Uterus (tissue), 4 donors: Measurements from ENCODE around the gene ZNF19. TPM values are rescaled to one million over a fixed set of nuclear protein-coding genes. Genes with fewer than 3 reads are reported as not detected.

Experiments
- DNase-seq, 2 donors: peaks; one replicate each; pipeline ENCODE4 v3.0.0-alpha.2; 2019 to 2020
- H3K27ac ChIP-seq, 2 donors: fragments of 200-600 bp; sonication (generic); 1 replicate in 1 of 2; 2 replicates in 1 of 2; pipeline ENCODE4 v1.5.1; 2016 to 2018
- H3K27me3 ChIP-seq, 2 donors: fragments of 200-600 bp; sonication (generic); one replicate each; pipeline ENCODE4 v1.5.1; 2018 to 2019; ENCODE audit warnings: control low read depth in 1 of 2
- H3K36me3 ChIP-seq, 2 donors: fragments of 200-600 bp; sonication (generic); one replicate each; pipeline ENCODE4 v1.5.1; 2019; ENCODE audit warnings: control low read depth in 1 of 2
- H3K4me1 ChIP-seq, 2 donors: fragments of 200-600 bp; sonication (generic); one replicate each; pipeline ENCODE4 v1.5.1; 2018 to 2019; ENCODE audit warnings: control low read depth in 1 of 2
- H3K4me3 ChIP-seq, 2 donors: fragments of 200-600 bp; sonication (generic); 1 replicate in 1 of 2; 2 replicates in 1 of 2; pipeline ENCODE4 v1.5.1; 2018 to 2019; ENCODE audit warnings: mild to moderate bottlenecking in 1 of 2
- H3K9me3 ChIP-seq, 2 donors: fragments of 200-600 bp; sonication (generic); one replicate each; pipeline ENCODE4 v1.5.1; 2019; ENCODE audit warnings: control low read depth in 1 of 2
- POLR2A ChIP-seq, 2 donors: fragments of 450-650 bp; IDR thresholded peaks; one replicate each; pipeline ENCODE4 v1.6.1; 2016; ENCODE audit warnings: antibody characterized with exemption in 2 of 2, mild to moderate bottlenecking in 1 of 2, moderate library complexity in 1 of 2
- intact Hi-C: fragments of 100-400 bp; cut with DNase I; formaldehyde crosslinking; loops from one replicate; pipeline ENCODE4 v1.15.1; 2023; ENCODE audit warnings: low total_unique reads
- total RNA-seq, 4 donors: library from RNA; depleted of rRNA in 3 of 4; stranded (reverse); fragments of >200 nt in 3 of 4; gene quantifications; one replicate each; pipeline versions ENCODE4 v1.1.0 to v1.2.4, GENCODE V29; 2014 to 2023
- TF ChIP-seq, protein P1 (sequence below), 4 experiments: fragments of 200-600 bp in 2 of 4; fragments of 450-650 bp in 2 of 4; sonication (generic) in 2 of 4; IDR thresholded peaks; one replicate each; pipeline ENCODE4 v1.5.1; 2016 to 2019; ENCODE audit warnings: antibody characterized with exemption in 4 of 4, mild to moderate bottlenecking in 2 of 4, moderate library complexity in 1 of 4
- donor health status: DM: yes; HTN: yes; CAD: no.

Gene ZNF19
- total RNA-seq, 4 donors from 2014 or later, result 0.59 to 21.5 (median 8.3) TPM

GRCh38 chr16:71430744-71431143, 58.4 kb downstream of the ZNF19 start:
- Histone ChIP-seq H3K27me3 (no peaks in the 10 kb centered on the region), H3K9me3 (no peaks in the 10 kb centered on the region), H3K36me3 (no peaks in the 10 kb centered on the region), H3K4me3 (no peak overlapping the region), H3K4me1 (no peaks in the 10 kb centered on the region), H3K27ac (no peak overlapping the region)
- TF ChIP-seq POLR2A (IDR thresholded peaks at IDR 0.05), result no peak
- TF ChIP-seq, protein P1, sequence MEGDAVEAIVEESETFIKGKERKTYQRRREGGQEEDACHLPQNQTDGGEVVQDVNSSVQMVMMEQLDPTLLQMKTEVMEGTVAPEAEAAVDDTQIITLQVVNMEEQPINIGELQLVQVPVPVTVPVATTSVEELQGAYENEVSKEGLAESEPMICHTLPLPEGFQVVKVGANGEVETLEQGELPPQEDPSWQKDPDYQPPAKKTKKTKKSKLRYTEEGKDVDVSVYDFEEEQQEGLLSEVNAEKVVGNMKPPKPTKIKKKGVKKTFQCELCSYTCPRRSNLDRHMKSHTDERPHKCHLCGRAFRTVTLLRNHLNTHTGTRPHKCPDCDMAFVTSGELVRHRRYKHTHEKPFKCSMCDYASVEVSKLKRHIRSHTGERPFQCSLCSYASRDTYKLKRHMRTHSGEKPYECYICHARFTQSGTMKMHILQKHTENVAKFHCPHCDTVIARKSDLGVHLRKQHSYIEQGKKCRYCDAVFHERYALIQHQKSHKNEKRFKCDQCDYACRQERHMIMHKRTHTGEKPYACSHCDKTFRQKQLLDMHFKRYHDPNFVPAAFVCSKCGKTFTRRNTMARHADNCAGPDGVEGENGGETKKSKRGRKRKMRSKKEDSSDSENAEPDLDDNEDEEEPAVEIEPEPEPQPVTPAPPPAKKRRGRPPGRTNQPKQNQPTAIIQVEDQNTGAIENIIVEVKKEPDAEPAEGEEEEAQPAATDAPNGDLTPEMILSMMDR (IDR thresholded peaks at IDR 0.05), result no peak
- no peak for DNase-seq
- intact Hi-C loops, result no loop called here

DNA sequence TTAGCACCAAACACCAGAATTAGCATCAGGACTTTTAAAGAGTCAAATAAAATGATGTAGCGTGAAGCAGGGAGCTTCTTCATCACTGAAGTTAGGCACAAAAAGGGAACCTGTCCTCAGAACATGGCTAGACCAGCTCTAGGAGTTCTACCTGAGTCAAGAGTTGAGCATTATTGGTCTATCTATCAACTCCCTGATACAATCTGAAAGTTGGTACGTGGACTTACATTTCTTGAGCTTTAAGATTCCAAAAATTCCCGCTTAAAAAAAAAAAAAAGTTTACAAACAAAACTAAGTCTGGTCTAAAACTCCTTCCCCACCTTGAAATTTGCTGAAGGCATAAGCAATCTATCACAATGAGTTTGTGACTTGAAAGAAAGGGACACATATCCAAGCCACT, 59.5 kb downstream of the ZNF19 start:
- TF ChIP-seq, protein P1 (IDR thresholded peaks at IDR 0.05), result no peak
- no peak for TF ChIP-seq POLR2A (IDR thresholded peaks at IDR 0.05)
- Histone ChIP-seq H3K4me3 (no peak overlapping the region), H3K36me3 (no peaks in the 10 kb centered on the region), H3K27me3 (no peaks in the 10 kb centered on the region), H3K4me1 (no peaks in the 10 kb centered on the region), H3K27ac (no peak overlapping the region), H3K9me3 (no peaks in the 10 kb centered on the region)
- DNase-seq, result no peak
- intact Hi-C loops, result no loop called here

DNA sequence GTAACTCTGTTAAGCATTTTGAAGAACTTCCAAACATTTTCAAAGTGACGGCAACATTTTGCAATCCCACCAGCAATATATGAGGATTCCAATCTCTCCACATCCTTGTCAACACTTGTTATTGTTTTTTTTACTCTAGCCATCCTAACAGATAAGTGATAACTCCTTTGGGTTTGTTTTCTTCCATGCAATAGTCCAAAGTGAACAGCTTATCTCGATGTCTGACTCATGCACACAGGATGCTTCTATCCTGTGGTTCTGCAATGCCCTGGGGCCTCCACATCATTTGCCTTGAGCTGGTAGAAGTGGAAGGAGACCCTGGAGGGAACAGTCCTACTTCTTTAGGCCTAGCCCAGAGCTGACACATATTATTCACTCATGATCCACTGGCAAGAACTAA, 60.2 kb downstream of the ZNF19 start:
- no peaks in the 10 kb centered on the region for H3K9me3 ChIP-seq
- no peak overlapping the region for H3K27ac ChIP-seq
- H3K4me1 ChIP-seq, result no peaks in the 10 kb centered on the region
- no peaks in the 10 kb centered on the region for H3K27me3 ChIP-seq
- H3K36me3 ChIP-seq, result no peaks in the 10 kb centered on the region
- TF ChIP-seq POLR2A (IDR thresholded peaks at IDR 0.05), result no peak
- TF ChIP-seq, protein P1 (IDR thresholded peaks at IDR 0.05), result no peak
- no peak overlapping the region for H3K4me3 ChIP-seq
- no peak for DNase-seq
- intact Hi-C loops, result no loop called here

- intact Hi-C loops, result no loop called here
- Histone ChIP-seq H3K4me3 (no peak overlapping the region), H3K27me3 (no peaks in the 10 kb centered on the region), H3K9me3 (no peaks in the 10 kb centered on the region), H3K27ac (no peak overlapping the region), H3K36me3 (no peaks in the 10 kb centered on the region), H3K4me1 (no peaks in the 10 kb centered on the region)
- TF ChIP-seq, protein P1 (IDR thresholded peaks at IDR 0.05), result no peak
- TF ChIP-seq POLR2A (IDR thresholded peaks at IDR 0.05), result no peak
- no peak for DNase-seq
Measured at GRCh38 chr16:71428385-71428784, 60.7 kb downstream of the ZNF19 start.

GRCh38 chr16:71426880-71427615, 62.1 kb downstream of the ZNF19 start:
- Histone ChIP-seq H3K4me1 (no peaks in the 10 kb centered on the region), H3K27ac (no peak overlapping the region), H3K4me3 (no peak overlapping the region), H3K9me3 (no peaks in the 10 kb centered on the region), H3K27me3 (no peaks in the 10 kb centered on the region), H3K36me3 (no peaks in the 10 kb centered on the region)
- intact Hi-C loops, result no loop called here
- DNase-seq, result no peak
- no peak for TF ChIP-seq POLR2A (IDR thresholded peaks at IDR 0.05)
- TF ChIP-seq, protein P1 (IDR thresholded peaks at IDR 0.05), result no peak
